AG20443 (cell line): ENCODE measurements around the gene LRRC14B.
"Not testable (repeated sequence)": the region's sequence is repeated elsewhere in the genome, so short reads cannot be mapped to it uniquely, and the experiment has no call there.

Experiments
- DNase-seq: peaks from one replicate; pipeline ENCODE4 v3.0.0; 2012; ENCODE audit warnings: low spot score, mixed read lengths

LRRC14B gene

GRCh38 chr5:160173-160510 is 31.2 kb upstream of the LRRC14B start:
- DNase-seq = no peak

GRCh38 chr5:160921-161802 is 30.1 kb upstream of the LRRC14B start:
- DNase-seq = no peak

GRCh38 chr5:161803-162110 is 29.5 kb upstream of the LRRC14B start:
- no peak for DNase-seq

GRCh38 chr5:162190-162564 is 29.1 kb upstream of the LRRC14B start:
- DNase-seq = no peak

GRCh38 chr5:162565-163337 is 28.5 kb upstream of the LRRC14B start:
- no peak for DNase-seq

- no peak for DNase-seq
Observed at GRCh38 chr5:163338-163620, 28.0 kb upstream of the LRRC14B start.

- DNase-seq = no peak
Observed at GRCh38 chr5:163841-164240, 27.5 kb upstream of the LRRC14B start.

GRCh38 chr5:164244-164643 is 27.1 kb upstream of the LRRC14B start:
- no peak for DNase-seq

GRCh38 chr5:164783-165182 is 26.5 kb upstream of the LRRC14B start:
- not testable (repeated sequence) for DNase-seq

- no peak for DNase-seq
Observed at GRCh38 chr5:166441-167372, 24.6 kb upstream of the LRRC14B start.

GRCh38 chr5:167511-167910 is 23.8 kb upstream of the LRRC14B start:
- DNase-seq = peak; percentile 42

GRCh38 chr5:167982-168660 is 23.2 kb upstream of the LRRC14B start:
- DNase-seq = peak; percentile 94

GRCh38 chr5:169071-169727 is 22.1 kb upstream of the LRRC14B start:
- DNase-seq = no peak

- no peak for DNase-seq
Observed at GRCh38 chr5:169728-170094, 21.6 kb upstream of the LRRC14B start.

- DNase-seq = no peak
Observed at GRCh38 chr5:170971-171800, 20.1 kb upstream of the LRRC14B start.

- no peak for DNase-seq
Observed at GRCh38 chr5:171801-172331, 19.4 kb upstream of the LRRC14B start.

GRCh38 chr5:172421-172820 is 18.9 kb upstream of the LRRC14B start:
- DNase-seq = no peak

GRCh38 chr5:172841-173251 is 18.4 kb upstream of the LRRC14B start:
- DNase-seq = no peak

- DNase-seq = no peak
Observed at GRCh38 chr5:173392-174290, 17.7 kb upstream of the LRRC14B start.

- no peak for DNase-seq
Observed at GRCh38 chr5:174291-174600, 17.0 kb upstream of the LRRC14B start.
